Caco-2 (cell line): ENCODE results near the gene CACNG1. TPM values are rescaled to one million over a fixed set of nuclear protein-coding genes. Genes with fewer than 3 reads are reported as not detected.
A peak's percentile ranks its signal among the peaks of the same experiment; 100 is the strongest.

Experiments used
- BruUV-seq: library from RNA; stranded (reverse); fragments of 400-500 nt; replicated peaks from 2 replicates; lab custom pipeline; 2021; lab: Mats Ljungman, UMichigan
- CTCF ChIA-PET: fragments of 300-600 bp; sonication (Branson Sonifier 250); formaldehyde crosslinking; loops from one replicate; lab custom pipeline; 2022; ENCODE audit warnings: antibody characterized with exemption; lab: Charles Lee
- POLR2A ChIA-PET: fragments of 300-600 bp; sonication (Branson Sonifier 250); formaldehyde crosslinking; loops from one replicate; lab custom pipeline; 2022; ENCODE audit warnings: antibody characterized with exemption; lab: Charles Lee
- DNase-seq, 2 experiments: peaks; one replicate each; pipeline versions ENCODE4 v3.0.0 to v3.0.0-alpha.2; 2020 to 2022
- H3K27me3 ChIP-seq: replicated peaks from 2 replicates; pipeline ENCODE4 v1.6.0; 2011; ENCODE audit warnings: low read length; ENCODE audit not compliant: control insufficient read depth, insufficient read depth
- H3K36me3 ChIP-seq: 2 replicates; pipeline ENCODE4 v1.5.1; 2011; ENCODE audit warnings: low read length; ENCODE audit not compliant: control insufficient read depth, insufficient read depth
- H3K4me1 ChIP-seq: fragments of 250-450 bp; sonication (Bioruptor Pico); 2 replicates; pipeline ENCODE4 v1.5.1; 2020; ENCODE audit warnings: mild to moderate bottlenecking
- H3K4me3 ChIP-seq: 2 replicates; pipeline ENCODE4 v1.5.1; 2011; ENCODE audit warnings: low read depth, mild to moderate bottlenecking, control low read depth, low read length
- H3K9me3 ChIP-seq: fragments of 250-450 bp; sonication (Bioruptor Pico); 2 replicates; pipeline ENCODE4 v1.5.1; 2020; ENCODE audit warnings: mild to moderate bottlenecking, moderate library complexity
- H3K27ac Mint-ChIP-seq: one replicate; pipeline ENCODE4 v1.8.0; 2022; ENCODE audit warnings: mixed read lengths; ENCODE audit not compliant: unreplicated experiment
- H3K27me3 Mint-ChIP-seq: one replicate; pipeline ENCODE4 v1.8.0; 2022; ENCODE audit warnings: mixed read lengths; ENCODE audit not compliant: insufficient read depth, unreplicated experiment
- H3K36me3 Mint-ChIP-seq: one replicate; pipeline ENCODE4 v1.8.0; 2022; ENCODE audit warnings: mild to moderate bottlenecking, mixed read lengths; ENCODE audit not compliant: insufficient read depth, unreplicated experiment
- H3K4me1 Mint-ChIP-seq: one replicate; pipeline ENCODE4 v1.8.0; 2022; ENCODE audit warnings: low read depth, mixed read lengths; ENCODE audit not compliant: unreplicated experiment
- H3K4me3 Mint-ChIP-seq: one replicate; pipeline ENCODE4 v1.8.0; 2022; ENCODE audit warnings: mild to moderate bottlenecking, moderate library complexity, mixed read lengths; ENCODE audit not compliant: unreplicated experiment
- H3K9me3 Mint-ChIP-seq: one replicate; pipeline ENCODE4 v1.8.0; 2022; ENCODE audit warnings: mixed read lengths; ENCODE audit not compliant: unreplicated experiment
- CTCF ChIP-seq, 2 experiments: fragments of 200-600 bp in 1 of 2; IDR thresholded peaks; 1 replicate in 1 of 2; 2 replicates in 1 of 2; pipeline versions ENCODE4 v1.5.1 to v1.8.0; 2011 to 2022; ENCODE audit warnings: antibody characterized with exemption in 1 of 2, control low read depth in 1 of 2, inconsistent platforms in 1 of 2, low read depth in 1 of 2, low read length in 1 of 2, mild to moderate bottlenecking in 1 of 2, moderate library complexity in 1 of 2; ENCODE audit not compliant: insufficient read depth in 1 of 2, severe bottlenecking in 1 of 2, unreplicated experiment in 1 of 2
- intact Hi-C: fragments of 100-400 bp; cut with micrococcal nuclease; formaldehyde crosslinking; loops from one replicate; pipeline ENCODE4 v1.10.0; 2022; ENCODE audit not compliant: unreplicated experiment
- total RNA-seq: library from RNA; stranded (reverse); gene quantifications from 2 replicates; pipeline ENCODE4 v1.2.3, GENCODE V29; 2022

CACNG1 gene
- total RNA-seq, 1 experiment from 2014 or later = not detected

DNA sequence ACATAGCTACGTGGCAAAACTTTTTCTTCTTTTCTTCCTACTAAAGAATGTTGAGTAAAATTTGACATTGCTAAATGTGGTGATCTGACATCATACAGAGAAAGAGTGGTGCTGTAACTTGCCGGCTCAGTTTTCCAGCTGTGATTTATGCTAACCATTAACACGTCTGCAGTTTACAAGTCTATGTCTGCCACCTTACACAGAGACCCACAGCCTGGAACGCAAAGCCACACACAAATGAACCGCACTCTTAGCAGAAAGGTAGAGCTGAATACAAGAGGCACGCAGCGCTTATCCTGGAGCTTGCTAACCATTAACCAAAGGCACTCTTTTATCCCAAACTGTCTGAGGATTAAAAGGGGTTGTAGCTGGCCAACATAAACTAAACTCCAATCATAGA is 31.9 kb downstream of the CACNG1 start:
- peaks cover 25% of the 10 kb centered on the region for H3K4me1 ChIP-seq
- no TSS peak for BruUV-seq
- no peaks in the 10 kb centered on the region for H3K9me3 Mint-ChIP-seq
- H3K36me3 Mint-ChIP-seq = peaks cover 32% of the 10 kb centered on the region
- H3K36me3 ChIP-seq = peaks cover 2% of the 10 kb centered on the region; the same call in 1 of the 2 replicates
- no peak overlapping the region for H3K4me3 ChIP-seq
- ChIA-PET POLR2A (no interaction called here), CTCF (interaction anchor here (0.6 to 0.7 kb wide), 2 partner anchors 172 to 1834 kb away, joined by 3 read pairs; no protein-coding TSS in a partner anchor)
- DNase-seq = peak; percentile 62 to 67
- peak overlapping the region; percentile 26 for H3K27ac Mint-ChIP-seq
- peaks cover 23% of the 10 kb centered on the region for H3K4me1 Mint-ChIP-seq
- intact Hi-C loops = no loop called here
- H3K27me3 ChIP-seq = no peaks in the 10 kb centered on the region
- H3K4me3 Mint-ChIP-seq = peak overlapping the region; percentile 54
- TF ChIP-seq CTCF (IDR thresholded peaks at IDR 0.05; ENCODE audit: insufficient read depth in 1 of 2, low read depth in 1 of 2, low read length in 1 of 2, severe bottlenecking in 1 of 2, unreplicated experiment in 1 of 2) = no peak
- no peaks in the 10 kb centered on the region for H3K9me3 ChIP-seq
- H3K27me3 Mint-ChIP-seq = no peaks in the 10 kb centered on the region

DNA sequence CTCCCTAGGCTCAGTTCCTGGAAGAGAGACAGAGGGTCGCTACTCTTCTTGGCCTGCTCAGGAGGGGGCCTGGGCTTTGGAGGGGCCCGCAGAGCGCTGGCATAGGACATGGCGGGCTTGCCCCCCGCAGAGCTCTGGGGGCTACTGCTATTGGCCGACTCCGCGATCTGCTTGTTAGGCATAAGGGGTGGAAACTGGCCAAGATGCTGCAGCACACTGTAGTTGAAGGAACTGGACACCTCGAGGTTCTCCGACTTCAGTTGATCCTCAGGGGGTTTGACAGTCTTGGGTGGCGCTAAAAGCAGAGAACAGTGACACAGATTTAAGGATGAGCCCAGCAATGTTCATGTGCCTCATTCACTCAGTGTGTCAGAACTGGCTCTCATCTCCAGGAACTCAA is 33.9 kb downstream of the CACNG1 start:
- H3K27ac Mint-ChIP-seq = no peak overlapping the region
- no peaks in the 10 kb centered on the region for H3K9me3 ChIP-seq
- H3K27me3 Mint-ChIP-seq = no peaks in the 10 kb centered on the region
- H3K36me3 Mint-ChIP-seq = peaks cover 28% of the 10 kb centered on the region
- POLR2A ChIA-PET = no interaction called here
- H3K4me3 Mint-ChIP-seq = no peak overlapping the region
- no peak for DNase-seq
- H3K36me3 ChIP-seq = peaks cover 2% of the 10 kb centered on the region; the same call in 1 of the 2 replicates
- H3K4me3 ChIP-seq = no peak overlapping the region
- BruUV-seq = no TSS peak
- TF ChIP-seq CTCF (IDR thresholded peaks at IDR 0.05; ENCODE audit: insufficient read depth in 1 of 2, low read depth in 1 of 2, low read length in 1 of 2, severe bottlenecking in 1 of 2, unreplicated experiment in 1 of 2) = no peak
- intact Hi-C loops = no loop called here
- H3K9me3 Mint-ChIP-seq = no peaks in the 10 kb centered on the region
- peaks cover 25% of the 10 kb centered on the region for H3K4me1 ChIP-seq
- H3K27me3 ChIP-seq = no peaks in the 10 kb centered on the region
- peaks cover 23% of the 10 kb centered on the region for H3K4me1 Mint-ChIP-seq
- CTCF ChIA-PET = no interaction called here

DNA sequence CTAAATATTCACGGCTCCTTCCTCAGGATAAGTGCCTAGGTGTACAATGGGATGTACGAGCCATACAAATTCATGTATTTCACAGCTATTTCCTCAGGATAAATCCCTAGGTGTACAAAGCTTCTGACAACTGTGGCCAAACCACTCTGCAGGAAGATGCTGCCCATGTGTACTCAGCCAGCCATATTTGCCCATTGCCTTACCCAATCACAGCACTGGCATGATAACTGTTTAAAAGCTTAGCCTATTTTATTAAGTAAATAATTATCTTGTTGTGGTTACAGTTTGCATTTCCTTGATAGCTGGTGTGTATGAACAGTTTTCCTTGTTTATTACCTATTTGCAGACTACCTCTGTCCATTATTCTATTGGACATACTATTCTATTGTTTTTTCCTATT is 35.1 kb downstream of the CACNG1 start:
- peaks cover 25% of the 10 kb centered on the region for H3K4me1 ChIP-seq
- H3K27me3 Mint-ChIP-seq = no peaks in the 10 kb centered on the region
- no peaks in the 10 kb centered on the region for H3K27me3 ChIP-seq
- H3K9me3 ChIP-seq = no peaks in the 10 kb centered on the region
- POLR2A ChIA-PET = no interaction called here
- H3K9me3 Mint-ChIP-seq = no peaks in the 10 kb centered on the region
- H3K36me3 ChIP-seq = peaks cover 2% of the 10 kb centered on the region; the same call in 1 of the 2 replicates
- no peak overlapping the region for H3K27ac Mint-ChIP-seq
- intact Hi-C loops = no loop called here
- CTCF ChIA-PET = no interaction called here
- TF ChIP-seq CTCF (IDR thresholded peaks at IDR 0.05; ENCODE audit: insufficient read depth in 1 of 2, low read depth in 1 of 2, low read length in 1 of 2, severe bottlenecking in 1 of 2, unreplicated experiment in 1 of 2) = no peak
- no TSS peak for BruUV-seq
- H3K4me3 ChIP-seq = no peak overlapping the region
- H3K36me3 Mint-ChIP-seq = peaks cover 33% of the 10 kb centered on the region
- peaks cover 23% of the 10 kb centered on the region for H3K4me1 Mint-ChIP-seq
- no peak overlapping the region for H3K4me3 Mint-ChIP-seq
- DNase-seq = no peak
